ENCODE results near the gene PABPN1.

PABPN1 gene

GRCh38 chr14:23355871-23356435 is 34.7 kb downstream of the PABPN1 start:
- TF ChIP-seq RAD21 (IDR thresholded peaks at IDR 0.05; ENCODE audit: low read depth) (no peak), MAX (IDR thresholded peaks at IDR 0.05) (no peak), EP300 (IDR thresholded peaks at IDR 0.05; ENCODE audit: borderline replicate concordance) (no peak), TAF1 (IDR thresholded peaks at IDR 0.05; ENCODE audit: low read depth) (no peak), YY1 (IDR thresholded peaks at IDR 0.05; ENCODE audit: low read depth) (no peak), EGR1 (IDR thresholded peaks at IDR 0.05) (no peak), CEBPB (IDR thresholded peaks at IDR 0.05) (no peak), TEAD4 (IDR thresholded peaks at IDR 0.05) (no peak), FOXM1 (IDR thresholded peaks at IDR 0.05; ENCODE audit: borderline replicate concordance, low read depth) (no peak), USF1 (IDR thresholded peaks at IDR 0.05) (no peak), CREB1 (IDR thresholded peaks at IDR 0.05; ENCODE audit: low read depth) (no peak), ZBTB7A (IDR thresholded peaks at IDR 0.05; ENCODE audit: low read depth) (no peak), TCF12 (IDR thresholded peaks at IDR 0.05; ENCODE audit: low read depth) (no peak), REST (IDR thresholded peaks at IDR 0.05; ENCODE audit: low read depth) (no peak), NFIC (IDR thresholded peaks at IDR 0.05) (no peak)

- TF ChIP-seq RAD21 (IDR thresholded peaks at IDR 0.05; ENCODE audit: low read depth) (no peak), NFIC (IDR thresholded peaks at IDR 0.05) (no peak), YY1 (IDR thresholded peaks at IDR 0.05; ENCODE audit: low read depth) (no peak), TCF12 (IDR thresholded peaks at IDR 0.05; ENCODE audit: low read depth) (no peak), ZBTB7A (IDR thresholded peaks at IDR 0.05; ENCODE audit: low read depth) (no peak), TAF1 (IDR thresholded peaks at IDR 0.05; ENCODE audit: low read depth) (no peak), EGR1 (IDR thresholded peaks at IDR 0.05) (no peak), CREB1 (IDR thresholded peaks at IDR 0.05; ENCODE audit: low read depth) (no peak), REST (IDR thresholded peaks at IDR 0.05; ENCODE audit: low read depth) (no peak), CEBPB (IDR thresholded peaks at IDR 0.05) (no peak), FOXM1 (IDR thresholded peaks at IDR 0.05; ENCODE audit: borderline replicate concordance, low read depth) (no peak), EP300 (IDR thresholded peaks at IDR 0.05; ENCODE audit: borderline replicate concordance) (no peak), USF1 (IDR thresholded peaks at IDR 0.05) (no peak), MAX (IDR thresholded peaks at IDR 0.05) (no peak), TEAD4 (IDR thresholded peaks at IDR 0.05) (no peak)
Observed at GRCh38 chr14:23356662-23357061, 35.4 kb downstream of the PABPN1 start.

- no peak for TF ChIP-seq ZBTB7A (IDR thresholded peaks at IDR 0.05; ENCODE audit: low read depth)
- TF ChIP-seq USF1 (IDR thresholded peaks at IDR 0.05), result no peak
- no peak for TF ChIP-seq FOXM1 (IDR thresholded peaks at IDR 0.05; ENCODE audit: borderline replicate concordance, low read depth)
- TF ChIP-seq EGR1 (IDR thresholded peaks at IDR 0.05), result no peak
- no peak for TF ChIP-seq TEAD4 (IDR thresholded peaks at IDR 0.05)
- no peak for TF ChIP-seq CREB1 (IDR thresholded peaks at IDR 0.05; ENCODE audit: low read depth)
- no peak for TF ChIP-seq EP300 (IDR thresholded peaks at IDR 0.05; ENCODE audit: borderline replicate concordance)
- TF ChIP-seq CEBPB (IDR thresholded peaks at IDR 0.05), result no peak
- TF ChIP-seq YY1 (IDR thresholded peaks at IDR 0.05; ENCODE audit: low read depth), result no peak
- no peak for TF ChIP-seq RAD21 (IDR thresholded peaks at IDR 0.05; ENCODE audit: low read depth)
- no peak for TF ChIP-seq REST (IDR thresholded peaks at IDR 0.05; ENCODE audit: low read depth)
- TF ChIP-seq TAF1 (IDR thresholded peaks at IDR 0.05; ENCODE audit: low read depth), result no peak
- no peak for TF ChIP-seq MAX (IDR thresholded peaks at IDR 0.05)
- no peak for TF ChIP-seq NFIC (IDR thresholded peaks at IDR 0.05)
- TF ChIP-seq TCF12 (IDR thresholded peaks at IDR 0.05; ENCODE audit: low read depth), result no peak
Observed at GRCh38 chr14:23357261-23357660, 36.0 kb downstream of the PABPN1 start.

Data from Ishikawa (cell line).